GM23338 (cell line): ENCODE results near the gene SEMA6B. TPM values are rescaled to one million over a fixed set of nuclear protein-coding genes. Genes with fewer than 3 reads are reported as not detected.

Experiments used
- ATAC-seq: fragments of 200-7000 bp; cut with Tn5 transposase; 3 replicates; pipeline ENCODE4 v1.9.1; 2020
- DNase-seq: peaks from one replicate; pipeline ENCODE4 v3.0.0-alpha.2; 2015; ENCODE audit warnings: low spot score
- H2AFZ ChIP-seq: fragments of 200-600 bp; sonication (generic); 2 replicates; pipeline ENCODE4 v1.8.0; 2016; ENCODE audit warnings: antibody characterized with exemption, mild to moderate bottlenecking, moderate library complexity
- H3F3A ChIP-seq: fragments of 200-600 bp; sonication (generic); replicated peaks from 2 replicates; pipeline ENCODE4 v1.8.0; 2017; ENCODE audit warnings: antibody characterized with exemption, mixed run types, low read depth
- H3K27ac ChIP-seq: fragments of 200-600 bp; sonication (generic); 2 replicates; pipeline ENCODE4 v1.6.1; 2016; ENCODE audit warnings: low read depth
- H3K27me3 ChIP-seq: fragments of 200-600 bp; sonication (generic); 2 replicates; pipeline ENCODE4 v1.8.0; 2016; ENCODE audit warnings: mild to moderate bottlenecking, mixed run types, moderate library complexity; ENCODE audit not compliant: insufficient read depth
- H3K36me3 ChIP-seq: fragments of 200-600 bp; sonication (generic); 2 replicates; pipeline ENCODE4 v1.8.0; 2016; ENCODE audit warnings: mild to moderate bottlenecking; ENCODE audit not compliant: insufficient read depth
- H3K4me1 ChIP-seq: fragments of 200-600 bp; sonication (generic); 2 replicates; pipeline ENCODE4 v1.8.0; 2016; ENCODE audit warnings: mild to moderate bottlenecking, moderate library complexity; ENCODE audit not compliant: insufficient read depth
- H3K4me2 ChIP-seq: fragments of 200-600 bp; sonication (generic); 2 replicates; pipeline ENCODE4 v1.7.1; 2017; ENCODE audit warnings: mixed run types
- H3K4me3 ChIP-seq: fragments of 200-600 bp; sonication (generic); 2 replicates; pipeline ENCODE4 v1.6.1; 2016; ENCODE audit warnings: mixed run types
- H3K79me2 ChIP-seq: fragments of 200-600 bp; sonication (generic); replicated peaks from 2 replicates; pipeline ENCODE4 v1.8.0; 2017; ENCODE audit warnings: mild to moderate bottlenecking; ENCODE audit not compliant: insufficient read depth
- H3K9me2 ChIP-seq: fragments of 200-600 bp; sonication (generic); 2 replicates; pipeline ENCODE4 v1.8.0; 2017; ENCODE audit not compliant: insufficient read depth
- H4K20me1 ChIP-seq: fragments of 200-600 bp; sonication (generic); replicated peaks from 2 replicates; pipeline ENCODE4 v1.8.0; 2017; ENCODE audit warnings: mild to moderate bottlenecking; ENCODE audit not compliant: insufficient read depth
- H3K27ac Mint-ChIP-seq: 2 replicates; pipeline ENCODE4 v1.8.0; 2020; ENCODE audit warnings: inconsistent platforms, mild to moderate bottlenecking, moderate library complexity, mixed read lengths
- H3K27me3 Mint-ChIP-seq: 3 replicates; pipeline ENCODE4 v1.8.0; 2022; ENCODE audit warnings: low read depth, mild to moderate bottlenecking, moderate library complexity, mixed read lengths, inconsistent platforms; ENCODE audit not compliant: insufficient read depth, poor library complexity
- H3K36me3 Mint-ChIP-seq: 3 replicates; pipeline ENCODE4 v1.8.0; 2021; ENCODE audit warnings: low read depth, mild to moderate bottlenecking, inconsistent platforms, moderate library complexity, mixed read lengths
- H3K4me1 Mint-ChIP-seq: 3 replicates; pipeline ENCODE4 v1.8.0; 2020; ENCODE audit warnings: mild to moderate bottlenecking, inconsistent platforms, mixed read lengths
- H3K4me3 Mint-ChIP-seq: 3 replicates; pipeline ENCODE4 v1.8.0; 2021; ENCODE audit warnings: moderate library complexity, mild to moderate bottlenecking, inconsistent platforms, mixed read lengths
- H3K9me3 Mint-ChIP-seq: 3 replicates; pipeline ENCODE4 v1.8.0; 2020; ENCODE audit warnings: moderate library complexity, mild to moderate bottlenecking, inconsistent platforms, mixed read lengths
- CREB1 ChIP-seq: fragments of 250-450 bp; sonication (Bioruptor Pico); IDR thresholded peaks from 2 replicates; pipeline ENCODE4 v1.5.0; 2020; ENCODE audit warnings: low read depth, mild to moderate bottlenecking, moderate library complexity
- EZH2 ChIP-seq: fragments of 200-600 bp; sonication (generic); IDR thresholded peaks from one replicate; pipeline ENCODE4 v1.8.0; 2017; ENCODE audit warnings: antibody characterized with exemption, mild to moderate bottlenecking, low read depth; ENCODE audit not compliant: unreplicated experiment
- NANOG ChIP-seq: IDR thresholded peaks from 2 replicates; pipeline ENCODE4 v1.6.1; 2016; ENCODE audit warnings: antibody characterized with exemption, borderline replicate concordance
- POLR2AphosphoS5 ChIP-seq: IDR thresholded peaks from 2 replicates; pipeline ENCODE4 v1.6.1; 2016; ENCODE audit warnings: antibody characterized with exemption, low read depth
- ZNF331 ChIP-seq: fragments of 250-450 bp; sonication (Bioruptor Pico); IDR thresholded peaks from 2 replicates; pipeline ENCODE4 v1.5.0; 2020; ENCODE audit warnings: low read depth, mild to moderate bottlenecking, moderate library complexity
- polyA plus RNA-seq: library from polyadenylated mRNA; unstranded; fragments of >200 nt; fragmentation: Nextera tagmentation; extraction: Ambion mirVana; gene quantifications from 2 replicates; pipeline ENCODE4 v1.2.1, GENCODE V29; 2016
- total RNA-seq: library from RNA; depleted of rRNA; stranded (reverse); fragments of >200 nt; shearing (Covaris generic); gene quantifications from 2 replicates; pipeline ENCODE4 v1.2.3, GENCODE V29; 2014
- TF ChIP-seq, protein P1 (sequence below): IDR thresholded peaks from 2 replicates; pipeline ENCODE4 v1.6.1; 2016; ENCODE audit warnings: antibody characterized with exemption
- TF ChIP-seq, protein P2 (sequence below): IDR thresholded peaks from one replicate; pipeline ENCODE4 v1.6.1; 2018; ENCODE audit warnings: antibody characterized with exemption; ENCODE audit not compliant: unreplicated experiment

The SEMA6B gene
- total and polyA plus RNA-seq, 2 experiments from 2014 or later = 5.3 to 42.7 TPM

DNA sequence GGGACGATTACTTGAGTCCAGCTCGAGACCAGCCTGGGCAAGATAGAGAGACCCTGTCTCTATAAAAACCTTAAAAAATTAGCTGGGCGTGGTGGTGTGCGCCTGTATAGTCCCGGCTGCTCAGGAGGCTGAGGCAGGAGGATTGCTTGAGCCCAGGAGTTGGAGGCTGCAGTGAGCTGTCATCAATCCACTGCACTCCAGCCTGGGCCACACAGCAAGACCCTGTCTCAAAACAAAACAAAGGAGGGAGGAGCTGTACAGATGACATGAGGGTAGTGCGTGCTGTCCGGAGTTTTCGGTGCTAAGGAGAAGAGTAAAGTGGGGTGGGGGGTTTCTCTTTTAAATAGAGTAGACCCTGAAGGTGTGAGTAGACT is 64.8 kb downstream of the SEMA6B start:
- no peak overlapping the region for H3K27ac ChIP-seq
- no peaks in the 10 kb centered on the region for H3K79me2 ChIP-seq
- 0 out of 2 replicates have a peak, but pooled peaks cover 9% of the 10 kb centered on the region for H3F3A ChIP-seq
- Mint-ChIP-seq H3K36me3 (peaks cover 33% of the 10 kb centered on the region), H3K27ac (no peak overlapping the region), H3K27me3 (no peaks in the 10 kb centered on the region), H3K4me1 (no peaks in the 10 kb centered on the region), H3K9me3 (no peaks in the 10 kb centered on the region), H3K4me3 (no peak overlapping the region)
- peaks cover 20% of the 10 kb centered on the region; the same call in 1 of the 2 replicates for H3K36me3 ChIP-seq
- no peak overlapping the region for H3K4me2 ChIP-seq
- H3K4me1 ChIP-seq = no peaks in the 10 kb centered on the region
- H3K4me3 ChIP-seq = no peak overlapping the region
- no peaks in the 10 kb centered on the region; the same call in 1 of the 2 replicates for H4K20me1 ChIP-seq
- no peaks in the 10 kb centered on the region for H3K27me3 ChIP-seq
- TF ChIP-seq POLR2AphosphoS5 = no peak
- TF ChIP-seq, protein P1, sequence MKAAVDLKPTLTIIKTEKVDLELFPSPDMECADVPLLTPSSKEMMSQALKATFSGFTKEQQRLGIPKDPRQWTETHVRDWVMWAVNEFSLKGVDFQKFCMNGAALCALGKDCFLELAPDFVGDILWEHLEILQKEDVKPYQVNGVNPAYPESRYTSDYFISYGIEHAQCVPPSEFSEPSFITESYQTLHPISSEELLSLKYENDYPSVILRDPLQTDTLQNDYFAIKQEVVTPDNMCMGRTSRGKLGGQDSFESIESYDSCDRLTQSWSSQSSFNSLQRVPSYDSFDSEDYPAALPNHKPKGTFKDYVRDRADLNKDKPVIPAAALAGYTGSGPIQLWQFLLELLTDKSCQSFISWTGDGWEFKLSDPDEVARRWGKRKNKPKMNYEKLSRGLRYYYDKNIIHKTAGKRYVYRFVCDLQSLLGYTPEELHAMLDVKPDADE = no peak
- no peak for TF ChIP-seq EZH2
- H2AFZ ChIP-seq = no peak overlapping the region
- H3K9me2 ChIP-seq = no peaks in the 10 kb centered on the region
- no peak for ATAC-seq
- no peak for DNase-seq

DNA sequence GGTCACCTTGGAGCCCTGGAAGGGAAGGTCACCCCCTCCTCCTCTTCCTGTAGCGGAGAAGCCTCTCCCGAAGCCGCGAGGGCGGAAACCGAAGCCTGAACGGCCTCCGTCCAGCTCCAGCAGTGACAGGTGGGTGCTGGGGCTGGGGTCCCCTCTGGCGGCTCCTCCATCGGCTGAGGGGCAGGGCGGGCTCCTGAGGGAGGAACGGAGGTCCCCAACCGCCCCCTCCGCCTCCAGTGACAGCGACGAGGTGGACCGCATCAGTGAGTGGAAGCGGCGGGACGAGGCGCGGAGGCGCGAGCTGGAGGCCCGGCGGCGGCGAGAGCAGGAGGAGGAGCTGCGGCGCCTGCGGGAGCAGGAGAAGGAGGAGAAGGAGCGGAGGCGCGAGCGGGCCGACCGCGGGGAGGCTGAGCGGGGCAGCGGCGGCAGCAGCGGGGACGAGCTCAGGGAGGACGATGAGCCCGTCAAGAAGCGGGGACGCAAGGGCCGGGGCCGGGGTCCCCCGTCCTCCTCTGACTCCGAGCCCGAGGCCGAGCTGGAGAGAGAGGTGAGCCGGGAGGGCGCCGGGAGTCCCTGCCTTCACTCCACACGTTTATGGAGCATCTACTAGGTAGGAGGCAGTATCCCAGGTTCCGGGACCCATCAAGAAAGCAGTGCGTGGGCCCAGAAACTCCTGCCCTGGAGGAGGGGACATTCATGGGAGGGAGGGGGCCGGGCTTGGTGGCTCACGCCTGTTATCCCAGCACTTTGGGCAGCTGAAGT is 65.4 kb downstream of the SEMA6B start:
- H4K20me1 ChIP-seq = no peaks in the 10 kb centered on the region; the same call in 1 of the 2 replicates
- no peak overlapping the region for H3K4me2 ChIP-seq
- no peaks in the 10 kb centered on the region for H3K9me2 ChIP-seq
- no peak overlapping the region for H3K27ac ChIP-seq
- no peak overlapping the region for H3K4me3 ChIP-seq
- H3K27ac Mint-ChIP-seq = no peak overlapping the region
- peaks cover 35% of the 10 kb centered on the region for H3K36me3 Mint-ChIP-seq
- peaks cover 21% of the 10 kb centered on the region; the same call in 1 of the 2 replicates for H3K36me3 ChIP-seq
- DNase-seq = no peak
- no peak for ATAC-seq
- H3K79me2 ChIP-seq = no peaks in the 10 kb centered on the region
- 0 out of 2 replicates have a peak, but pooled peaks cover 9% of the 10 kb centered on the region for H3F3A ChIP-seq
- no peak for TF ChIP-seq ZNF331 (CRISPR knock-in tag)
- no peak for TF ChIP-seq NANOG
- TF ChIP-seq CREB1 = no peak
- no peak for TF ChIP-seq POLR2AphosphoS5
- TF ChIP-seq, protein P2, sequence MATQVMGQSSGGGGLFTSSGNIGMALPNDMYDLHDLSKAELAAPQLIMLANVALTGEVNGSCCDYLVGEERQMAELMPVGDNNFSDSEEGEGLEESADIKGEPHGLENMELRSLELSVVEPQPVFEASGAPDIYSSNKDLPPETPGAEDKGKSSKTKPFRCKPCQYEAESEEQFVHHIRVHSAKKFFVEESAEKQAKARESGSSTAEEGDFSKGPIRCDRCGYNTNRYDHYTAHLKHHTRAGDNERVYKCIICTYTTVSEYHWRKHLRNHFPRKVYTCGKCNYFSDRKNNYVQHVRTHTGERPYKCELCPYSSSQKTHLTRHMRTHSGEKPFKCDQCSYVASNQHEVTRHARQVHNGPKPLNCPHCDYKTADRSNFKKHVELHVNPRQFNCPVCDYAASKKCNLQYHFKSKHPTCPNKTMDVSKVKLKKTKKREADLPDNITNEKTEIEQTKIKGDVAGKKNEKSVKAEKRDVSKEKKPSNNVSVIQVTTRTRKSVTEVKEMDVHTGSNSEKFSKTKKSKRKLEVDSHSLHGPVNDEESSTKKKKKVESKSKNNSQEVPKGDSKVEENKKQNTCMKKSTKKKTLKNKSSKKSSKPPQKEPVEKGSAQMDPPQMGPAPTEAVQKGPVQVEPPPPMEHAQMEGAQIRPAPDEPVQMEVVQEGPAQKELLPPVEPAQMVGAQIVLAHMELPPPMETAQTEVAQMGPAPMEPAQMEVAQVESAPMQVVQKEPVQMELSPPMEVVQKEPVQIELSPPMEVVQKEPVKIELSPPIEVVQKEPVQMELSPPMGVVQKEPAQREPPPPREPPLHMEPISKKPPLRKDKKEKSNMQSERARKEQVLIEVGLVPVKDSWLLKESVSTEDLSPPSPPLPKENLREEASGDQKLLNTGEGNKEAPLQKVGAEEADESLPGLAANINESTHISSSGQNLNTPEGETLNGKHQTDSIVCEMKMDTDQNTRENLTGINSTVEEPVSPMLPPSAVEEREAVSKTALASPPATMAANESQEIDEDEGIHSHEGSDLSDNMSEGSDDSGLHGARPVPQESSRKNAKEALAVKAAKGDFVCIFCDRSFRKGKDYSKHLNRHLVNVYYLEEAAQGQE = no peak
- TF ChIP-seq, protein P1 = no peak
- H3K27me3 ChIP-seq = no peaks in the 10 kb centered on the region
- H3K27me3 Mint-ChIP-seq = no peaks in the 10 kb centered on the region
- no peak overlapping the region for H2AFZ ChIP-seq
- no peak overlapping the region for H3K4me3 Mint-ChIP-seq
- H3K4me1 ChIP-seq = no peaks in the 10 kb centered on the region
- no peaks in the 10 kb centered on the region for H3K4me1 Mint-ChIP-seq
- H3K9me3 Mint-ChIP-seq = no peaks in the 10 kb centered on the region
